H1 (cell line): Measurements from ENCODE around the gene ING5. TPM values are rescaled to one million over a fixed set of nuclear protein-coding genes. Genes with fewer than 3 reads are reported as not detected.

Experiments
- ATF3 ChIP-seq: IDR thresholded peaks from 2 replicates; pipeline ENCODE4 v1.6.1; 2011; ENCODE audit warnings: low read depth, mild to moderate bottlenecking, low read length; ENCODE audit not compliant: insufficient read depth
- FOSL1 ChIP-seq: IDR thresholded peaks from 2 replicates; pipeline ENCODE4 v1.6.1; 2011; ENCODE audit warnings: mild to moderate bottlenecking, low read depth, low read length, moderate library complexity; ENCODE audit not compliant: insufficient read depth
- KDM5A ChIP-seq: fragments of 200-600 bp; IDR thresholded peaks from 2 replicates; pipeline ENCODE4 v1.7.1; 2012; ENCODE audit warnings: mild to moderate bottlenecking, low read length, inconsistent platforms, mixed read lengths
- RBBP5 ChIP-seq: IDR thresholded peaks from 2 replicates; pipeline ENCODE4 v1.7.1; 2012; ENCODE audit warnings: low read depth, mild to moderate bottlenecking, inconsistent platforms, low read length, moderate library complexity, borderline replicate concordance
- RNF2 ChIP-seq: fragments of 200-900, 300-1000 bp; sonication (generic); IDR thresholded peaks from 2 replicates; pipeline ENCODE4 v1.7.1; 2016; ENCODE audit warnings: borderline replicate concordance, low read depth, mild to moderate bottlenecking, antibody characterized with exemption, low read length; ENCODE audit not compliant: poor library complexity, severe bottlenecking; ENCODE audit errors: missing control alignments
- SP1 ChIP-seq: IDR thresholded peaks from 2 replicates; pipeline ENCODE4 v1.6.1; 2011; ENCODE audit warnings: low read depth, low read length
- polyA plus RNA-seq, 7 experiments: library from polyadenylated mRNA; depleted of rRNA in 3 of 7; stranded (reverse) in 5 of 7; unstranded in 2 of 7; fragments of >200 nt in 5 of 7; fragments of 200-250 nt in 2 of 7; gene quantifications; 1 replicate in 5 of 7; 2 replicates in 1 of 7; 4 replicates in 1 of 7; pipeline versions ENCODE4 v1.2.1 to v1.2.3, GENCODE V29; 2011 to 2013; ENCODE audit warnings: missing spikeins in 2 of 7, mixed read lengths in 2 of 7
- total RNA-seq: library from RNA; stranded (reverse); fragmentation: NEBNext Ultra II Directional; extraction: Animal tissue kit (Norgen Biotek cat#: 25700); gene quantifications from 2 replicates; pipeline ENCODE4 v1.2.1, GENCODE V29; 2021

The ING5 gene
- total and polyA plus RNA-seq, 2 of the 8 experiments (the other 6 are each of a cell fraction or from before 2014, with no cell fraction given), result 41.5 to 47.4 TPM

GRCh38 chr2:241680827-241681599, 20.8 kb upstream of the ING5 start (continued):
- TF ChIP-seq SP1 (no peak), ATF3 (no peak), KDM5A (no peak), FOSL1 (no peak), RNF2 (no peak), RBBP5 (no peak)
